Trophoblast cell (in vitro differentiated cells and primary cell): Measurements from ENCODE around the gene FHIT.

Source experiments
- DNase-seq, 2 donors: peaks; one replicate each; pipeline ENCODE4 v3.0.0-alpha.2; 2016
- H2AFZ ChIP-seq: 2 replicates; pipeline ENCODE4 v1.6.1; 2013; ENCODE audit warnings: low read length, moderate library complexity, mild to moderate bottlenecking; ENCODE audit not compliant: insufficient read depth, poor library complexity
- H2AK5ac ChIP-seq: 2 replicates; pipeline ENCODE4 v1.6.1; 2013; ENCODE audit warnings: mild to moderate bottlenecking, low read length
- H2BK120ac ChIP-seq: 2 replicates; pipeline ENCODE4 v1.6.1; 2013; ENCODE audit warnings: low read length, mild to moderate bottlenecking, moderate library complexity; ENCODE audit not compliant: insufficient read depth, poor library complexity
- H2BK12ac ChIP-seq: 2 replicates; pipeline ENCODE4 v1.6.1; 2013; ENCODE audit warnings: mild to moderate bottlenecking, low read length, moderate library complexity
- H2BK5ac ChIP-seq: 2 replicates; pipeline ENCODE4 v1.6.1; 2013; ENCODE audit warnings: low read length, low read depth, moderate library complexity, mild to moderate bottlenecking; ENCODE audit not compliant: poor library complexity
- H3K14ac ChIP-seq: 2 replicates; pipeline ENCODE4 v1.6.1; 2013; ENCODE audit warnings: mild to moderate bottlenecking, low read length
- H3K18ac ChIP-seq: 2 replicates; pipeline ENCODE4 v1.6.1; 2013; ENCODE audit warnings: mild to moderate bottlenecking, low read length
- H3K23ac ChIP-seq: 2 replicates; pipeline ENCODE4 v1.6.1; 2013; ENCODE audit warnings: low read length
- H3K27ac ChIP-seq: 2 replicates; pipeline ENCODE4 v1.5.1; 2013; ENCODE audit warnings: low read depth, mild to moderate bottlenecking, inconsistent platforms, low read length, moderate library complexity
- H3K27me3 ChIP-seq: 2 replicates; pipeline ENCODE4 v1.6.1; 2013; ENCODE audit warnings: inconsistent platforms, mild to moderate bottlenecking, low read length, moderate library complexity; ENCODE audit not compliant: insufficient read depth
- H3K36me3 ChIP-seq, 2 experiments: 1 replicate in 1 of 2; 2 replicates in 1 of 2; pipeline ENCODE4 v1.6.1; 2013; ENCODE audit warnings: low read length in 2 of 2, mild to moderate bottlenecking in 2 of 2, moderate library complexity in 1 of 2; ENCODE audit not compliant: insufficient read depth in 2 of 2, control insufficient read depth in 1 of 2
- H3K4ac ChIP-seq: 2 replicates; pipeline ENCODE4 v1.6.1; 2013; ENCODE audit warnings: low read depth, mild to moderate bottlenecking, low read length, moderate library complexity
- H3K4me1 ChIP-seq, 2 experiments: 1 replicate in 1 of 2; 2 replicates in 1 of 2; pipeline ENCODE4 v1.6.1; 2013; ENCODE audit warnings: low read length in 2 of 2, mild to moderate bottlenecking in 2 of 2, moderate library complexity in 1 of 2; ENCODE audit not compliant: insufficient read depth in 2 of 2, control insufficient read depth in 1 of 2
- H3K4me2 ChIP-seq: 2 replicates; pipeline ENCODE4 v1.6.1; 2013; ENCODE audit warnings: inconsistent platforms, mild to moderate bottlenecking, low read length, moderate library complexity
- H3K4me3 ChIP-seq: 2 replicates; pipeline ENCODE4 v1.5.1; 2013; ENCODE audit warnings: mild to moderate bottlenecking, low read depth, low read length, inconsistent platforms
- H3K79me1 ChIP-seq: one replicate; pipeline ENCODE4 v1.6.1; 2013; ENCODE audit warnings: low read length
- H3K79me2 ChIP-seq: 2 replicates; pipeline ENCODE4 v1.6.1; 2013; ENCODE audit warnings: low read length, mild to moderate bottlenecking; ENCODE audit not compliant: control insufficient read depth, insufficient read depth, poor library complexity
- H3K9ac ChIP-seq: 2 replicates; pipeline ENCODE4 v1.6.1; 2013; ENCODE audit warnings: mild to moderate bottlenecking, low read length
- H3K9me3 ChIP-seq: 2 replicates; pipeline ENCODE4 v1.6.1; 2013; ENCODE audit warnings: low read depth, mild to moderate bottlenecking, control low read depth, inconsistent platforms, low read length; ENCODE audit not compliant: insufficient read depth
- H4K12ac ChIP-seq: 2 replicates; pipeline ENCODE4 v1.6.1; 2013; ENCODE audit warnings: low read depth, mild to moderate bottlenecking, low read length, moderate library complexity
- H4K8ac ChIP-seq: 2 replicates; pipeline ENCODE4 v1.6.1; 2013; ENCODE audit warnings: low read depth, mild to moderate bottlenecking, low read length, moderate library complexity
- H4K91ac ChIP-seq: one replicate; pipeline ENCODE4 v1.6.1; 2013; ENCODE audit warnings: low read depth, mild to moderate bottlenecking, low read length, moderate library complexity
- WGBS: extraction: QIAGEN DNeasy Blood & Tissue Kit; methylation state at CpG from one replicate; pipeline ENCODE4 v1.1.7; 2013; ENCODE audit warnings: missing lambda C conversion rate; ENCODE audit not compliant: insufficient read length, insufficient coverage; ENCODE audit errors: extremely low coverage; 5-methylcytosine and 5-hydroxymethylcytosine counted together

Gene FHIT

DNA sequence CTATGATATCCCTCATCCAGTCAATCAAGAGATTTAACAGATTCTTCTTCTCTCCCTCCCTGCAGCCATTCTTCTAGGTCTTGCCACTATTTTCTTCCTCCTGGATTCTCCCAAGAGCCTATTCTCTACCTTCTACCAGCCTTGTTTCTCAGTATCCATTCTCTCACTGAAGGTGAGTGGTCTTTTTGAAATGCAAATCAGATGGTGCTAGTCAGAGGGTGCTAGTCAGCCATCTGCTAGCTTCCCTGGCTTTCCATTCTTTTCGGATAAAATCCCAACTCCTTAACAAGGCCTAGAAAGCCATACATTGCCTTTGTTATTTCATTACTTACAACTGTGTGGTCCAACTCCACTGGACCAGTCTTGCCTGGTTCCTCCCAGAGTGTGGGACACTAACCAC is 1467.1 kb downstream of the FHIT start:
- Histone ChIP-seq H3K9ac (no peak overlapping the region), H3K4me2 (no peak overlapping the region), H3K4ac (no peak overlapping the region), H3K14ac (no peak overlapping the region), H3K18ac (no peak overlapping the region), H2BK5ac (no peak overlapping the region), H3K27ac (no peak overlapping the region), H2AK5ac (no peak overlapping the region), H3K9me3 (no peaks in the 10 kb centered on the region), H3K79me2 (no peaks in the 10 kb centered on the region), H3K4me1 (no peaks in the 10 kb centered on the region), H3K36me3 (no peaks in the 10 kb centered on the region), H4K8ac (no peak overlapping the region), H3K27me3 (no peaks in the 10 kb centered on the region), H2AFZ (no peak overlapping the region), H3K79me1 (no peaks in the 10 kb centered on the region), H4K91ac (no peak overlapping the region), H2BK12ac (no peak overlapping the region), H3K23ac (no peak overlapping the region), H4K12ac (no peak overlapping the region), H2BK120ac (no peak overlapping the region), H3K4me3 (no peak overlapping the region)
- DNase-seq: no peak
- no CpG with 5 or more reads among the region's 1 CpG for WGBS

GRCh38 chr3:59783468-59783988 is 1467.7 kb downstream of the FHIT start:
- Histone ChIP-seq H3K4me3 (no peak overlapping the region), H3K9me3 (no peaks in the 10 kb centered on the region), H3K18ac (no peak overlapping the region), H3K36me3 (no peaks in the 10 kb centered on the region), H3K14ac (no peak overlapping the region), H3K27me3 (no peaks in the 10 kb centered on the region), H2AFZ (no peak overlapping the region), H3K79me1 (no peaks in the 10 kb centered on the region), H2BK120ac (no peak overlapping the region), H4K12ac (no peak overlapping the region), H3K27ac (no peak overlapping the region), H2BK5ac (no peak overlapping the region), H2BK12ac (no peak overlapping the region), H3K79me2 (no peaks in the 10 kb centered on the region), H2AK5ac (no peak overlapping the region), H3K4me1 (no peaks in the 10 kb centered on the region), H4K91ac (no peak overlapping the region), H3K4ac (no peak overlapping the region), H3K4me2 (no peak overlapping the region), H3K23ac (no peak overlapping the region), H3K9ac (no peak overlapping the region), H4K8ac (no peak overlapping the region)
- DNase-seq: no peak
- WGBS: no CpG with 5 or more reads among the region's 3 CpGs

- no peak overlapping the region for H2BK5ac ChIP-seq
- H3K18ac ChIP-seq: no peak overlapping the region
- H3K9ac ChIP-seq: no peak overlapping the region
Measured at GRCh38 chr3:59782664-59783063, 1468.6 kb downstream of the FHIT start.

DNA sequence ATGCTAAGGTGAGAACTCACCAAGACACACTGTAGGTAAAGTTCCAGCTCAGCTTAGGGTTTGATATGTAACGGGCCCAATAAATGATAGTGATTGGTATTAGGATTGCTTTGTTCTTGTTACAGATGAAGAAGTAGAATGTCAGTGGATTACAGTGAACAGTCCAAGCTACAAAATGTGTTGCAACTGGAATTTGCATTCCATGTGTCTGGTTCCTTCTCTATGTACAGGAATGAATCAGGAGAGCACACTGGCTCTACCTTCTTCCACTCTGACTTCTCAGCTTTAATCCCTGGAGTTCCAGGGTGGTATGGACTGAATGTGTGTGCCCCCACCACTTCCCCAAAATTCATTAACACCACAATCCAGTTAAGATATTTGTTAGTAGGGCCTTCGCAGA is 1471.0 kb downstream of the FHIT start:
- Histone ChIP-seq H2BK12ac (no peak overlapping the region), H3K4me2 (no peak overlapping the region), H3K27ac (no peak overlapping the region), H3K23ac (no peak overlapping the region), H3K9me3 (no peaks in the 10 kb centered on the region), H3K79me2 (no peaks in the 10 kb centered on the region), H4K91ac (no peak overlapping the region), H2AFZ (no peak overlapping the region), H2BK5ac (no peak overlapping the region), H3K4me1 (peaks cover under 1% of the 10 kb centered on the region in 2 experiments), H2BK120ac (no peak overlapping the region), H4K8ac (no peak overlapping the region), H2AK5ac (no peak overlapping the region), H3K14ac (no peak overlapping the region), H3K36me3 (no peaks in the 10 kb centered on the region), H3K18ac (no peak overlapping the region), H3K27me3 (no peaks in the 10 kb centered on the region), H3K4ac (no peak overlapping the region), H3K79me1 (no peaks in the 10 kb centered on the region), H3K4me3 (no peak overlapping the region), H4K12ac (no peak overlapping the region), H3K9ac (no peak overlapping the region)
- peak in 1 of 2 donors; percentile 55 for DNase-seq
- WGBS: no CpG with 5 or more reads among the region's 2 CpGs

More at GRCh38 chr3:59782664-59783063, 1468.6 kb downstream of the FHIT start:
- Histone ChIP-seq H2AFZ (no peak overlapping the region), H3K4ac (no peak overlapping the region), H3K79me2 (no peaks in the 10 kb centered on the region), H3K4me3 (no peak overlapping the region), H3K4me2 (no peak overlapping the region), H3K23ac (no peak overlapping the region), H4K8ac (no peak overlapping the region), H3K36me3 (no peaks in the 10 kb centered on the region), H3K14ac (no peak overlapping the region), H3K79me1 (no peaks in the 10 kb centered on the region), H2BK120ac (no peak overlapping the region), H3K9me3 (no peaks in the 10 kb centered on the region), H2BK12ac (no peak overlapping the region), H3K4me1 (no peaks in the 10 kb centered on the region), H2AK5ac (no peak overlapping the region), H4K12ac (no peak overlapping the region), H3K27ac (no peak overlapping the region), H3K27me3 (no peaks in the 10 kb centered on the region), H4K91ac (no peak overlapping the region)
- DNase-seq: no peak
